ENCODE results near the gene CD99. TPM values are rescaled to one million over a fixed set of nuclear protein-coding genes. Genes with fewer than 3 reads are reported as not detected.
"Not testable (repeated sequence)": the region's sequence is repeated elsewhere in the genome, so short reads cannot be mapped to it uniquely, and the experiment has no call there.

The CD99 gene
- total and polyA plus RNA-seq, 2 donors (not counting 3 experiments of a cell fraction or from before 2014, with no cell fraction given) = 364 to 654 TPM

GRCh38 chrX:2774776-2775175 lies 83.7 kb downstream of the CD99 start:
- H3K9me1 ChIP-seq (replicated peaks; ENCODE audit: control insufficient read depth, extremely low read depth, insufficient read depth, low read length) = no peaks in the 10 kb centered on the region
- no peak overlapping the region for H3K4me2 ChIP-seq (ENCODE audit: insufficient read depth, low read length)
- H3K4me1 ChIP-seq (ENCODE audit: control insufficient read depth, extremely low read depth, insufficient read depth, low read length) = no peaks in the 10 kb centered on the region
- no peaks in the 10 kb centered on the region for H3K79me2 ChIP-seq (ENCODE audit: control insufficient read depth, insufficient read depth, low read length)
- H3K27me3 ChIP-seq (ENCODE audit: control insufficient read depth in 2 of 2, insufficient read depth in 2 of 2, low read length in 2 of 2) = peaks cover 2% of the 10 kb centered on the region in 2 experiments
- BruUV-seq (replicated peaks) = no TSS peak
- no peak for FAIRE-seq
- no peak overlapping the region for H3K9ac ChIP-seq (replicated peaks; ENCODE audit: extremely low read depth, insufficient read depth, low read length)
- POLR2A ChIA-PET = no interaction called here
- H4K20me1 ChIP-seq (replicated peaks; ENCODE audit: control insufficient read depth, extremely low read depth, insufficient read depth, low read length) = no peaks in the 10 kb centered on the region
- CTCF ChIA-PET = no interaction called here
- H3K27ac ChIP-seq (ENCODE audit: insufficient read depth, low read depth, low read length) = no peak overlapping the region
- dilution Hi-C loops (cut with MboI; ENCODE audit: extremely low pct_ligation_motif_present, low sequenced_read_pairs) = no loop called here
- TF ChIP-seq, protein P1, sequence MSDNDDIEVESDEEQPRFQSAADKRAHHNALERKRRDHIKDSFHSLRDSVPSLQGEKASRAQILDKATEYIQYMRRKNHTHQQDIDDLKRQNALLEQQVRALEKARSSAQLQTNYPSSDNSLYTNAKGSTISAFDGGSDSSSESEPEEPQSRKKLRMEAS (IDR thresholded peaks at IDR 0.05; ENCODE audit: insufficient read depth, insufficient read length) = no peak
- TF ChIP-seq GATA2 (IDR thresholded peaks at IDR 0.05; ENCODE audit: insufficient read depth, insufficient read length, low read depth, low read length) (no peak), EZH2 (IDR thresholded peaks at IDR 0.05; ENCODE audit: borderline replicate concordance, low read depth, low read length, severe bottlenecking) (no peak), POLR2A (IDR thresholded peaks at IDR 0.05; ENCODE audit: low read depth, low read length) (no peak), FOS (IDR thresholded peaks at IDR 0.05; ENCODE audit: borderline replicate concordance, insufficient read depth, low read length) (no peak), CTCF (IDR thresholded peaks at IDR 0.05; ENCODE audit: extremely low read depth in 1 of 2, insufficient read depth in 1 of 2, low read depth in 1 of 2, low read length in 2 of 2) (no peak), JUN (IDR thresholded peaks at IDR 0.05; ENCODE audit: borderline replicate concordance, insufficient read depth, insufficient read length, low read depth) (no peak)
- H3K4me3 ChIP-seq (replicated peaks in 1 of 3; ENCODE audit: insufficient read depth in 1 of 3, low read depth in 1 of 3, low read length in 3 of 3) = no peak overlapping the region
- DNase-seq (ENCODE audit: low read depth, low spot score) = no peak
- H2AFZ ChIP-seq (ENCODE audit: low read depth, low read length) = no peak overlapping the region
- H3K36me3 ChIP-seq (ENCODE audit: control insufficient read depth in 2 of 2, extremely low read depth in 1 of 2, insufficient read depth in 2 of 2, low read length in 2 of 2) = no peaks in the 10 kb centered on the region
- intact Hi-C loops (cut with micrococcal nuclease) = no loop called here
- no peaks in the 10 kb centered on the region for H3K9me3 ChIP-seq (replicated peaks; ENCODE audit: control insufficient read depth, insufficient read depth, low read length)

- H3K36me3 ChIP-seq (ENCODE audit: control insufficient read depth in 2 of 2, extremely low read depth in 1 of 2, insufficient read depth in 2 of 2, low read length in 2 of 2); H3K9ac ChIP-seq (replicated peaks; ENCODE audit: extremely low read depth, insufficient read depth, low read length); H3K27ac ChIP-seq (ENCODE audit: insufficient read depth, low read depth, low read length); H3K9me3 ChIP-seq (replicated peaks; ENCODE audit: control insufficient read depth, insufficient read depth, low read length); BruUV-seq (replicated peaks); H3K4me3 ChIP-seq (replicated peaks in 1 of 3; ENCODE audit: insufficient read depth in 1 of 3, low read depth in 1 of 3, low read length in 3 of 3); CTCF ChIA-PET; H2AFZ ChIP-seq (ENCODE audit: low read depth, low read length); H3K9me1 ChIP-seq (replicated peaks; ENCODE audit: control insufficient read depth, extremely low read depth, insufficient read depth, low read length); H3K4me2 ChIP-seq (ENCODE audit: insufficient read depth, low read length); H3K27me3 ChIP-seq (ENCODE audit: control insufficient read depth in 2 of 2, insufficient read depth in 2 of 2, low read length in 2 of 2); H3K4me1 ChIP-seq (ENCODE audit: control insufficient read depth, extremely low read depth, insufficient read depth, low read length); dilution Hi-C loops (cut with MboI; ENCODE audit: extremely low pct_ligation_motif_present, low sequenced_read_pairs); DNase-seq (ENCODE audit: low read depth, low spot score); FAIRE-seq; H4K20me1 ChIP-seq (replicated peaks; ENCODE audit: control insufficient read depth, extremely low read depth, insufficient read depth, low read length); POLR2A ChIA-PET; H3K79me2 ChIP-seq (ENCODE audit: control insufficient read depth, insufficient read depth, low read length); intact Hi-C loops (cut with micrococcal nuclease): not testable (repeated sequence)
Observed at GRCh38 chrX:2780472-2781225, 89.6 kb downstream of the CD99 start.

Measured in endothelial cell of umbilical vein (primary cell).